AG09309 (cell line): ENCODE results near the gene GPA33.

Source experiments
- DNase-seq: peaks from one replicate; pipeline ENCODE4 v3.0.0-alpha.2; 2010; ENCODE audit warnings: low read depth
- H3K4me3 ChIP-seq: 2 replicates; pipeline ENCODE4 v1.5.1; 2011; ENCODE audit warnings: mild to moderate bottlenecking, low read depth, low read length, moderate library complexity; ENCODE audit not compliant: control insufficient read depth
- CTCF ChIP-seq: IDR thresholded peaks from 2 replicates; pipeline ENCODE4 v1.5.1; 2011; ENCODE audit warnings: mild to moderate bottlenecking, low read depth, low read length, inconsistent platforms; ENCODE audit not compliant: insufficient read depth, control insufficient read depth; ENCODE audit errors: missing control alignments

GPA33 gene

GRCh38 chr1:167083066-167083665, 7.0 kb downstream of the GPA33 start:
- no peak for TF ChIP-seq CTCF
- no peak overlapping the region for H3K4me3 ChIP-seq
- no peak for DNase-seq

- no peak for DNase-seq
Measured at GRCh38 chr1:167082511-167083027, 7.6 kb downstream of the GPA33 start.

GRCh38 chr1:167081594-167082156, 8.5 kb downstream of the GPA33 start:
- H3K4me3 ChIP-seq: no peak overlapping the region
- no peak for TF ChIP-seq CTCF
- no peak for DNase-seq

More at GRCh38 chr1:167082511-167083027, 7.6 kb downstream of the GPA33 start:
- no peak overlapping the region for H3K4me3 ChIP-seq
- no peak for TF ChIP-seq CTCF

- H3K4me3 ChIP-seq: no peak overlapping the region
- TF ChIP-seq CTCF: no peak
- DNase-seq: no peak
Measured at GRCh38 chr1:167077868-167078210, 12.3 kb downstream of the GPA33 start.

GRCh38 chr1:167077128-167077867, 12.9 kb downstream of the GPA33 start:
- TF ChIP-seq CTCF: no peak
- no peak for DNase-seq
- no peak overlapping the region for H3K4me3 ChIP-seq

- no peak for DNase-seq
- TF ChIP-seq CTCF: no peak
Measured at GRCh38 chr1:167076136-167076710, 14.0 kb downstream of the GPA33 start.

More at GRCh38 chr1:167076136-167076710, 14.0 kb downstream of the GPA33 start:
- H3K4me3 ChIP-seq: no peak overlapping the region
